NCI-H524 (cell line): ENCODE results near the gene FLAD1.

ENCODE experiments used
- DNase-seq, 2 experiments: peaks; one replicate each; lab custom pipeline; 2025; lab: John Stamatoyannopoulos, UW

The FLAD1 gene

GRCh38 chr1:154952664-154953063 is 30.5 kb upstream of the FLAD1 start:
- no peak for DNase-seq

- no peak for DNase-seq
These were observed 29.5 kb upstream of the FLAD1 start for GRCh38 chr1:154953611-154954038.

- no peak for DNase-seq
These were observed 28.6 kb upstream of the FLAD1 start for GRCh38 chr1:154954541-154954940.

- DNase-seq = peak; percentile 87 to 88
These were observed 28.0 kb upstream of the FLAD1 start for GRCh38 chr1:154955039-154955717.

GRCh38 chr1:154955718-154956543 is 27.2 kb upstream of the FLAD1 start, which contains the start of gene PBXIP1:
TSS of gene PBXIP1 (minus strand) at chr1:154956099. CDS start at chr1:154953721, 2,378 bp downstream.
- DNase-seq = peak; percentile 84 to 90

- peak in 1 of 2 experiments; percentile 65 for DNase-seq
These were observed 26.6 kb upstream of the FLAD1 start for GRCh38 chr1:154956544-154956941.

GRCh38 chr1:154957091-154957657 is 26.0 kb upstream of the FLAD1 start:
- DNase-seq = no peak

GRCh38 chr1:154958036-154958435 is 25.1 kb upstream of the FLAD1 start:
- DNase-seq = no peak

GRCh38 chr1:154958681-154959425 is 24.3 kb upstream of the FLAD1 start:
- no peak for DNase-seq

- no peak for DNase-seq
These were observed 23.7 kb upstream of the FLAD1 start for GRCh38 chr1:154959426-154959780.

- no peak for DNase-seq
These were observed 22.6 kb upstream of the FLAD1 start for GRCh38 chr1:154960446-154961136.

- DNase-seq = peak; percentile 19 to 55
These were observed 21.7 kb upstream of the FLAD1 start, which contains the start of gene PYGO2 for GRCh38 chr1:154961207-154962155. TSS of gene PYGO2 (minus strand) at chr1:154961782. CDS start at chr1:154961576, 206 bp downstream.

- DNase-seq = no peak
These were observed 20.9 kb upstream of the FLAD1 start for GRCh38 chr1:154962156-154962749.

- DNase-seq = no peak
These were observed 20.3 kb upstream of the FLAD1 start for GRCh38 chr1:154962795-154963330.

GRCh38 chr1:154963643-154964042 is 19.5 kb upstream of the FLAD1 start:
- no peak for DNase-seq

- DNase-seq = no peak
These were observed 18.8 kb upstream of the FLAD1 start for GRCh38 chr1:154964359-154964758.

- DNase-seq = no peak
These were observed 17.0 kb upstream of the FLAD1 start for GRCh38 chr1:154966111-154966510.

- no peak for DNase-seq
These were observed 15.7 kb upstream of the FLAD1 start for GRCh38 chr1:154967331-154967950.

- no peak for DNase-seq
These were observed 14.4 kb upstream of the FLAD1 start for GRCh38 chr1:154968731-154969130.
